Measurements from ENCODE around the gene TMEM266.

Gene TMEM266

DNA sequence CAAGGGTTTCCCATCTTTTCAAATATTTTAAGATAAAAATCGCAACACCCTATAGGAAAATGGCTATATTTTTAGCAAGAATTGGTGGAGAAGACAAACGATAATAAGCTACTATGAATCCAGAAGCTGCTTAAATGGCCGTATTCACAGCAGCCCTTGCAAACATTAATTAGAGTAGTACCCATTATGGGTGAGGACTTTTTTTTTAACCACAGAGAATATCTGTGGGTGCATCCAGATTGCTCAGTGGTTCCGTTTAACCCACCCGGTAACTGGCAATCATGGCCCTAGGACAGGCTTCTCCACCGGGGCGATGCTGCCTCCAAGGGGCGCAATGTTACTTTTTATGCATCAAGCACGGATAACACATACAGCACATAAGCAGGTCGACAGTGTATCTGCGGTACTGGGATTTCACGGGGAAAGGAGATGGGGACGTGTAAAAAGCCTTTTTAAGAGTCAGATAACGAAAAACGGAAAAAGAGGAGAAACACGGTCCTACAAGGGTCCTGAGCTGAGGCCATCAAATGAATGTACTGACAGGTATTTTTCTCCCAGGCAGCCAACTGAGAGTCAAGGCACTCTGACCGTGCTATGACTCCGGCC is 968 bp upstream of the TMEM266 start:
- TF ChIP-seq, protein P1, sequence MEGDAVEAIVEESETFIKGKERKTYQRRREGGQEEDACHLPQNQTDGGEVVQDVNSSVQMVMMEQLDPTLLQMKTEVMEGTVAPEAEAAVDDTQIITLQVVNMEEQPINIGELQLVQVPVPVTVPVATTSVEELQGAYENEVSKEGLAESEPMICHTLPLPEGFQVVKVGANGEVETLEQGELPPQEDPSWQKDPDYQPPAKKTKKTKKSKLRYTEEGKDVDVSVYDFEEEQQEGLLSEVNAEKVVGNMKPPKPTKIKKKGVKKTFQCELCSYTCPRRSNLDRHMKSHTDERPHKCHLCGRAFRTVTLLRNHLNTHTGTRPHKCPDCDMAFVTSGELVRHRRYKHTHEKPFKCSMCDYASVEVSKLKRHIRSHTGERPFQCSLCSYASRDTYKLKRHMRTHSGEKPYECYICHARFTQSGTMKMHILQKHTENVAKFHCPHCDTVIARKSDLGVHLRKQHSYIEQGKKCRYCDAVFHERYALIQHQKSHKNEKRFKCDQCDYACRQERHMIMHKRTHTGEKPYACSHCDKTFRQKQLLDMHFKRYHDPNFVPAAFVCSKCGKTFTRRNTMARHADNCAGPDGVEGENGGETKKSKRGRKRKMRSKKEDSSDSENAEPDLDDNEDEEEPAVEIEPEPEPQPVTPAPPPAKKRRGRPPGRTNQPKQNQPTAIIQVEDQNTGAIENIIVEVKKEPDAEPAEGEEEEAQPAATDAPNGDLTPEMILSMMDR (IDR thresholded peaks at IDR 0.05; ENCODE audit: low read depth, low read length), result peak; percentile 1
- DNase-seq (ENCODE audit: low read depth in 2 of 2), result peak in 1 of 2 donors; percentile 23
- H3K4me3 ChIP-seq (replicated peaks in 1 of 2; ENCODE audit: low read depth in 2 of 2, low read length in 2 of 2), result peak overlapping the region; percentile 46 to 53

DNA sequence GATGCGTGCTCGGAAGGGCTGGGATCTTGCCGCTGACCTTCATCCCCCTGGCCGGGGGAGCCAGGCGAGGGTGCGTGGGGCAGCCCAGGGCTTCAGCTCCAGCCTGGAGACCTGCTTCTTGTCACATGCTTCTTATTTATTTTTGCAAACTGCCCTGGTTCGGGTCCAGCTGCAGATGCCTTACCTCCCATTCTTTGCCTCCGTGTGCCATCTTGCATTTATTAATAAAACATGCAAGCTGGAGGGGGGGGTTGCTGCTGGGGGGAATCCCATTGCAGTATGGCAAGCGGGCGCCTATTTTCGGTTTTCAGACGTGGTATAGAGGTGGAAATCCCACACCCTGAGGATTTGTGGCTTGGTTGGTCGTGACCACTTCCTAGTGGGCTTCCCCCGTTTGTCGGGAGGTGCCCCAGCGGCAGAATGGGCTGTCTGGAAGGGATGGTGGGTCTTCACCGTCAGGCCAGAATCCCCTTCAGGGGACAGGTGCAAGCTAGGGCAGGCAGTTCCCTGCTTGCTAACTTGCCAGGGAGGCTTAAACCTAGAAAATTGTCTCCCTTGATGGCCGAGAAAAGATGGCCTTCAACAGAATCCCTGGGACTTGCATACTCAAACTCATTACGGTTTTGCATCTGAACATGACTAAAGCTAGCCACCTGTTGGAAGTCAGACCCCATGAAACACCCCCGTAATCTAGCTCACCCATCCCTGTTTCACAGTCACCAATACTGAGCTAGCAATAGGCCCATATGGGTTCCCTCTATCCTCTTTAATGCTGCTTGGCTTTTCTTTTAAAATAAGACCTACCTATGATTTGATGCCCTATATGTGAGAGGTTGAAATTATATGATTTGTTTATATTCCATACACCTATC is 569 bp downstream of the TMEM266 start:
- TF ChIP-seq, protein P1 (IDR thresholded peaks at IDR 0.05; ENCODE audit: low read depth, low read length), result no peak
- DNase-seq (ENCODE audit: low read depth in 2 of 2), result no peak
- peak overlapping the region; percentile 41 to 46 for H3K4me3 ChIP-seq (replicated peaks in 1 of 2; ENCODE audit: low read depth in 2 of 2, low read length in 2 of 2)

DNA sequence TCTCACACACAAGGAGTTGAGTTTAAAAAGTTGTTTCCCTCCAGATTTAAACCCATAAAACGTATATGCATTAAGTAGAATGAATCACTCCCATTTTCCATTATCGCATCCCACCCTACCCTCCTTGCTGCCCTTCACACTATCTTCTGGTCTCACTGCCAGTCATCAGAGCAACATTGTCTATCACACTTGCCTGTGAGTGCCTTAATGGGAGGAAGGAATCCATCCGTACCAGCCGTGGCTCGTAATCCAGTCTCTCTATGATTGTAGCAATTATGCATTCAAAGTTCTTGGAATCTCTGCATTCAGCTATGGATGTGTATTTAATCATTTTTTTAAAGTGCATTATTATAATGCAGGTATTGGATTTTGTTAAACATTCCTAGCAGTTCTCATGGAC is 1.9 kb downstream of the TMEM266 start:
- TF ChIP-seq, protein P1 (IDR thresholded peaks at IDR 0.05; ENCODE audit: low read depth, low read length), result no peak
- H3K4me3 ChIP-seq (replicated peaks in 1 of 2; ENCODE audit: low read depth in 2 of 2, low read length in 2 of 2), result no peak overlapping the region
- no peak for DNase-seq (ENCODE audit: low read depth in 2 of 2)

DNA sequence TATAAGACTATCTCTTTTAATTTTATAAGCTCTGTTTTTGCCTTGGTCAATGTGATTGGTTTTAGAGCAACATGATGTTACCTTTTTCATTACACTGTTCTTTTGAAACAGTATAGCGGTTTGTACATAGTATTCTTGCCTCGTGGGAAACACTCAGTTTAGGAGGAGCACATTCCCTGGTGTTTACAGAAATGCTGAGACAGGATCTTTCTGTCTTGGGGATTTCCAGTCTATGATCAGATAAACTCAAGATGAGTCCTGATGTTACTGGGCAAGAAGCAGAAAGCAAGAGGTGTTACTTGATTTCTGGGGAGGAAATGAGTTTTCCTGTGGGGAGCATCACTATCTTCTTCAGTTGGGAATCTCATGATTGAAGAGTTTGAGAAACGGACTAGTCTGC is 2.5 kb downstream of the TMEM266 start:
- TF ChIP-seq, protein P1 (IDR thresholded peaks at IDR 0.05; ENCODE audit: low read depth, low read length), result no peak
- peak in 1 of 2 donors; percentile 23 for DNase-seq (ENCODE audit: low read depth in 2 of 2)
- H3K4me3 ChIP-seq (replicated peaks in 1 of 2; ENCODE audit: low read depth in 2 of 2, low read length in 2 of 2), result no peak overlapping the region

DNA sequence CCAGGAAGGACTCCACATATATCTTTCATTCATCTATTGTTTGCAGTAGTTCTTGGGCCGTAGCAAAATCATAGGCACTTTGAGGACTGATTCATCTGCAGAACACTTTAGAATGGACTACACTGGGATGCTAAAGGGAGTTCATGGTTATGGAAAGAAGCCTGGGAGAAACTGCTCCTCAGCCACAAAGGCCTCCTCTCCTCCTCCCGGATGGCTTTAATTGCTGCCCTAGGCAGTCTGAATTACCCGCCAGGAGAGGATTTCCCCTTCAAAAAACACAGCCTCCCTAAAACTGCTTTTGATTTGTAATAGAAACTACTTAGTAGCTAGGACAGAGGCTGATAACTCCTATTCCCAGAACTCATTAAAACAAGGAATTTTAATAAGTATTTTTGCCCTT is 4.6 kb downstream of the TMEM266 start:
- no peak overlapping the region for H3K4me3 ChIP-seq (replicated peaks in 1 of 2; ENCODE audit: low read depth in 2 of 2, low read length in 2 of 2)
- no peak for DNase-seq (ENCODE audit: low read depth in 2 of 2)
- TF ChIP-seq, protein P1 (IDR thresholded peaks at IDR 0.05; ENCODE audit: low read depth, low read length), result no peak

DNA sequence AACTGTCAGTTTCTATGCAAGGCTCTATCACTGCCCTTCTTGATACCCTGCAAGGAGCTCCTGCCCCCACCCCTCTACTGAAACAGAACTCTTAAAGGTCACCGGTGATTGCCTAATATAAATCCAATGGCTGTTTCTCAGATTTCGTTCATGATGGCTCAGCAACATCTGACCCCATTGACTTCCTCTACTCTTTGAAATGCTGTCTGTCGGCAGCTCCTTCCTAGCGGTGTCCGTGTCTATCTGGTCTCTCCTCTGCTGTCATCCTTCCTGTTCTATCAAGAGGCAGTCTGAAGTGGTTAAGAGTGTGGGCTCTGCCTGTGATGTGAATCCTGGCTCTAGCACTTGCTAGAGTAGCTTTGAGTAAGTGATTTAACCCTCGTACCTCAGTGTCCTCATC is 5.5 kb downstream of the TMEM266 start:
- TF ChIP-seq, protein P1 (IDR thresholded peaks at IDR 0.05; ENCODE audit: low read depth, low read length), result no peak
- no peak for DNase-seq (ENCODE audit: low read depth in 2 of 2)
- H3K4me3 ChIP-seq (replicated peaks in 1 of 2; ENCODE audit: low read depth in 2 of 2, low read length in 2 of 2), result no peak overlapping the region

Data from cardiac fibroblast (primary cell).